B cell (primary cell): Measurements from ENCODE around the gene SLCO3A1. TPM values are rescaled to one million over a fixed set of nuclear protein-coding genes. Genes with fewer than 3 reads are reported as not detected.

Experiments used
- ATAC-seq: fragments of 200-7000 bp; cut with Tn5 transposase; one replicate; pipeline ENCODE4 v1.10.0; 2021; ENCODE audit warnings: low read depth, mild to moderate bottlenecking, moderate number of reproducible peaks, moderate library complexity
- CTCF ChIA-PET: fragments of 350-600 bp; sonication (Branson Sonifier 250); formaldehyde crosslinking; loops from one replicate; lab custom pipeline; 2021; ENCODE audit warnings: antibody characterized with exemption, inconsistent platforms; lab: Charles Lee
- POLR2A ChIA-PET: fragments of 350-600 bp; sonication (Branson Sonifier 250); formaldehyde crosslinking; loops from one replicate; lab custom pipeline; 2021; ENCODE audit warnings: antibody characterized with exemption; lab: Charles Lee
- DNase-seq: peaks from one replicate; pipeline ENCODE4 v3.0.0; 2013
- H2AFZ ChIP-seq: 2 replicates; pipeline ENCODE4 v1.6.1; 2012; ENCODE audit warnings: mild to moderate bottlenecking, low read depth, low read length; ENCODE audit not compliant: insufficient read depth, poor library complexity, severe bottlenecking
- H3K27ac ChIP-seq, 2 donors: 1 replicate in 1 of 2; 2 replicates in 1 of 2; pipeline ENCODE4 v1.5.1; 2012 to 2013; ENCODE audit warnings: low read length in 2 of 2, mild to moderate bottlenecking in 2 of 2, moderate library complexity in 1 of 2
- H3K27me3 ChIP-seq, 4 experiments: fragments of 200-600 bp in 1 of 4; sonication (generic) in 1 of 4; replicated peaks in 1 of 4; 1 replicate in 2 of 4; 2 replicates in 2 of 4; pipeline versions ENCODE4 v1.6.1 to v1.7.0; 2013 to 2016; ENCODE audit warnings: low read length in 3 of 4, mild to moderate bottlenecking in 2 of 4, mixed read lengths in 1 of 4, moderate library complexity in 1 of 4; ENCODE audit not compliant: insufficient read depth in 4 of 4, control insufficient read depth in 3 of 4; ENCODE audit errors: control extremely low read depth in 1 of 4
- H3K36me3 ChIP-seq, 2 experiments: replicated peaks in 1 of 2; 1 replicate in 1 of 2; 2 replicates in 1 of 2; pipeline versions ENCODE4 v1.6.1 to v1.7.1; 2013; ENCODE audit warnings: low read length in 1 of 2; ENCODE audit not compliant: insufficient read depth in 2 of 2, control insufficient read depth in 1 of 2; ENCODE audit errors: control extremely low read depth in 1 of 2, extremely low read depth in 1 of 2
- H3K4me1 ChIP-seq, 2 donors: fragments of 200-600 bp in 1 of 2; sonication (generic) in 1 of 2; 1 replicate in 1 of 2; 2 replicates in 1 of 2; pipeline versions ENCODE4 v1.5.1 to v1.6.1; 2013 to 2017; ENCODE audit warnings: low read length in 2 of 2; ENCODE audit not compliant: control insufficient read depth in 2 of 2, insufficient read depth in 2 of 2
- H3K4me2 ChIP-seq: replicated peaks from 2 replicates; pipeline ENCODE3; 2012; ENCODE audit warnings: mild to moderate bottlenecking, low read depth, low read length; ENCODE audit not compliant: poor library complexity, severe bottlenecking
- H3K4me3 ChIP-seq, 5 experiments: fragments of 200-600 bp in 1 of 5; sonication (generic) in 1 of 5; 1 replicate in 3 of 5; 2 replicates in 2 of 5; pipeline versions ENCODE4 v1.5.1 to v1.7.0; 2011 to 2016; ENCODE audit warnings: low read length in 4 of 5, mild to moderate bottlenecking in 4 of 5, low read depth in 2 of 5, control low read depth in 1 of 5, moderate library complexity in 1 of 5; ENCODE audit not compliant: insufficient read depth in 1 of 5; ENCODE audit errors: control extremely low read depth in 1 of 5, extremely low read depth in 1 of 5
- H3K79me2 ChIP-seq: fragments of 200-600 bp; sonication (generic); one replicate; pipeline ENCODE4 v1.6.0; 2016; ENCODE audit warnings: low read length; ENCODE audit not compliant: control insufficient read depth, insufficient read depth
- H3K9ac ChIP-seq: fragments of 200-600 bp; sonication (generic); 2 replicates; pipeline ENCODE4 v1.6.1; 2017; ENCODE audit warnings: mild to moderate bottlenecking, low read length, moderate library complexity
- H3K9me3 ChIP-seq, 3 donors: one replicate each; pipeline versions ENCODE4 v1.6.1 to v1.7.1; 2013; ENCODE audit warnings: low read length in 2 of 3; ENCODE audit not compliant: control insufficient read depth in 2 of 3, insufficient read depth in 1 of 3; ENCODE audit errors: control extremely low read depth in 1 of 3
- H4K20me1 ChIP-seq: 2 replicates; pipeline ENCODE4 v1.6.0; 2012; ENCODE audit warnings: mild to moderate bottlenecking, low read length; ENCODE audit not compliant: insufficient read depth, control insufficient read depth, poor library complexity, severe bottlenecking
- H3K27ac Mint-ChIP-seq: one replicate; pipeline ENCODE4 v1.8.0; 2021; ENCODE audit warnings: mixed read lengths
- H3K27me3 Mint-ChIP-seq: one replicate; pipeline ENCODE4 v1.8.0; 2021; ENCODE audit warnings: mixed read lengths
- H3K4me1 Mint-ChIP-seq: one replicate; pipeline ENCODE4 v1.8.0; 2021; ENCODE audit warnings: mixed read lengths
- H3K4me3 Mint-ChIP-seq: one replicate; pipeline ENCODE4 v1.8.0; 2021; ENCODE audit warnings: mixed read lengths
- H3K9me3 Mint-ChIP-seq: one replicate; pipeline ENCODE4 v1.8.0; 2022; ENCODE audit warnings: mixed read lengths; ENCODE audit not compliant: insufficient read depth
- EZH2 ChIP-seq: IDR thresholded peaks from 2 replicates; pipeline ENCODE4 v1.6.1; 2012; ENCODE audit warnings: borderline replicate concordance, low read depth, mild to moderate bottlenecking, moderate library complexity, low read length; ENCODE audit not compliant: insufficient read depth, poor library complexity, severe bottlenecking
- WGBS: methylation state at CpG from one replicate; pipeline ENCODE4 v1.1.5; 2013; ENCODE audit warnings: missing lambda C conversion rate; ENCODE audit not compliant: insufficient coverage; 5-methylcytosine and 5-hydroxymethylcytosine counted together
- intact Hi-C: fragments of 100-400 bp; cut with micrococcal nuclease; formaldehyde crosslinking; loops from one replicate; pipeline ENCODE4 v1.10.0; 2022
- polyA plus RNA-seq: library from polyadenylated mRNA; depleted of rRNA; stranded (reverse); fragments of >200 nt; gene quantifications from 2 replicates; pipeline ENCODE4 v1.2.3, GENCODE V29; 2012
- total RNA-seq, 2 donors: library from RNA; stranded (reverse); fragments of 120-200 nt in 1 of 2; gene quantifications; 1 replicate in 1 of 2; 2 replicates in 1 of 2; pipeline versions ENCODE4 v1.2.3 to v1.2.4, GENCODE V29; 2013 to 2022
- TF ChIP-seq, protein P1 (sequence below): fragments of 200-600 bp; IDR thresholded peaks from one replicate; pipeline ENCODE4 v1.8.0; 2022; ENCODE audit warnings: antibody characterized with exemption, mild to moderate bottlenecking

Gene SLCO3A1
- total and polyA plus RNA-seq, 2 donors (not counting 1 experiment from before 2014, with no cell fraction given): 0.99 to 2.3 TPM

- H3K27me3 ChIP-seq: no peaks in the 10 kb centered on the region
- no peaks in the 10 kb centered on the region for H3K9me3 Mint-ChIP-seq
- no peaks in the 10 kb centered on the region for H3K36me3 ChIP-seq
- intact Hi-C loops: no loop called here
- H2AFZ ChIP-seq: no peak overlapping the region
- H3K4me3 ChIP-seq: no peak overlapping the region
- no peak overlapping the region for H3K27ac Mint-ChIP-seq
- H3K27me3 Mint-ChIP-seq: no peaks in the 10 kb centered on the region
- H3K27ac ChIP-seq: no peak overlapping the region
- POLR2A ChIA-PET: no interaction called here
- WGBS: 89% methylated on average over 7 of the region's 7 CpGs
- no peaks in the 10 kb centered on the region for H3K4me1 Mint-ChIP-seq
- H3K9ac ChIP-seq: no peak overlapping the region
- no peak overlapping the region for H3K4me2 ChIP-seq
- no peaks in the 10 kb centered on the region for H3K79me2 ChIP-seq
- TF ChIP-seq, protein P1, sequence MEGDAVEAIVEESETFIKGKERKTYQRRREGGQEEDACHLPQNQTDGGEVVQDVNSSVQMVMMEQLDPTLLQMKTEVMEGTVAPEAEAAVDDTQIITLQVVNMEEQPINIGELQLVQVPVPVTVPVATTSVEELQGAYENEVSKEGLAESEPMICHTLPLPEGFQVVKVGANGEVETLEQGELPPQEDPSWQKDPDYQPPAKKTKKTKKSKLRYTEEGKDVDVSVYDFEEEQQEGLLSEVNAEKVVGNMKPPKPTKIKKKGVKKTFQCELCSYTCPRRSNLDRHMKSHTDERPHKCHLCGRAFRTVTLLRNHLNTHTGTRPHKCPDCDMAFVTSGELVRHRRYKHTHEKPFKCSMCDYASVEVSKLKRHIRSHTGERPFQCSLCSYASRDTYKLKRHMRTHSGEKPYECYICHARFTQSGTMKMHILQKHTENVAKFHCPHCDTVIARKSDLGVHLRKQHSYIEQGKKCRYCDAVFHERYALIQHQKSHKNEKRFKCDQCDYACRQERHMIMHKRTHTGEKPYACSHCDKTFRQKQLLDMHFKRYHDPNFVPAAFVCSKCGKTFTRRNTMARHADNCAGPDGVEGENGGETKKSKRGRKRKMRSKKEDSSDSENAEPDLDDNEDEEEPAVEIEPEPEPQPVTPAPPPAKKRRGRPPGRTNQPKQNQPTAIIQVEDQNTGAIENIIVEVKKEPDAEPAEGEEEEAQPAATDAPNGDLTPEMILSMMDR: no peak
- no peak for TF ChIP-seq EZH2
- H3K4me1 ChIP-seq: no peaks in the 10 kb centered on the region
- ATAC-seq (no peak), DNase-seq (no peak)
- no peak overlapping the region for H3K4me3 Mint-ChIP-seq
- CTCF ChIA-PET: no interaction called here
- H4K20me1 ChIP-seq: no peaks in the 10 kb centered on the region
- H3K9me3 ChIP-seq: peaks cover 0 to 3% (median 0%) of the 10 kb centered on the region in 3 donors
Measured at GRCh38 chr15:92167451-92167850, 313.9 kb downstream of the SLCO3A1 start.

GRCh38 chr15:92168066-92168683 lies 314.7 kb downstream of the SLCO3A1 start:
- Histone ChIP-seq H3K4me1 (no peaks in the 10 kb centered on the region), H3K27me3 (no peaks in the 10 kb centered on the region), H3K9ac (no peak overlapping the region), H3K79me2 (no peaks in the 10 kb centered on the region), H3K27ac (no peak overlapping the region), H4K20me1 (no peaks in the 10 kb centered on the region), H3K4me3 (no peak overlapping the region), H2AFZ (no peak overlapping the region), H3K36me3 (no peaks in the 10 kb centered on the region), H3K9me3 (peaks cover 0 to 3% (median 0%) of the 10 kb centered on the region in 3 donors), H3K4me2 (no peak overlapping the region)
- no peak for DNase-seq
- no peak overlapping the region for H3K4me3 Mint-ChIP-seq
- intact Hi-C loops: no loop called here
- no peak for TF ChIP-seq EZH2
- TF ChIP-seq, protein P1: no peak
- H3K4me1 Mint-ChIP-seq: no peaks in the 10 kb centered on the region
- no peak for ATAC-seq
- H3K27me3 Mint-ChIP-seq: no peaks in the 10 kb centered on the region
- no peak overlapping the region for H3K27ac Mint-ChIP-seq
- WGBS: 96% methylated on average over 4 of the region's 5 CpGs
- POLR2A ChIA-PET: no interaction called here
- CTCF ChIA-PET: no interaction called here
- no peaks in the 10 kb centered on the region for H3K9me3 Mint-ChIP-seq
